Measurements from ENCODE around the gene B4GALT3.

- TF ChIP-seq POLR2AphosphoS5 (IDR thresholded peaks at IDR 0.05) (no peak), EP300 (IDR thresholded peaks at IDR 0.05) (no peak), CTCF (IDR thresholded peaks at IDR 0.05) (no peak)
These were observed 4.4 kb downstream of the B4GALT3 start for GRCh38 chr1:161172776-161173376.

Measured in upper lobe of left lung (tissue), 4 donors.